ENCODE results near the gene DGCR2. TPM values are rescaled to one million over a fixed set of nuclear protein-coding genes. Genes with fewer than 3 reads are reported as not detected.

DGCR2 gene
- total RNA-seq, 1 experiment from 2014 or later = 41.1 TPM

GRCh38 chr22:19050117-19050516 is 72.1 kb downstream of the DGCR2 start:
- BruUV-seq (replicated peaks) = no TSS peak
- DNase-seq (ENCODE audit: low spot score) = no peak
- no peak for TF ChIP-seq CTCF (conservative IDR thresholded peaks at IDR 0.05; ENCODE audit: low read depth, low read length)
- TF ChIP-seq EZH2 (IDR thresholded peaks at IDR 0.05; ENCODE audit: borderline replicate concordance, low read depth, low read length, poor library complexity, severe bottlenecking) = no peak
- ChIA-PET CTCF (no interaction called here), POLR2A (ENCODE audit: low non-redundant PET) (no interaction called here)
- Histone ChIP-seq H3K4me3 (ENCODE audit: low read depth, low read length, poor library complexity, severe bottlenecking) (no peak overlapping the region), H3K27ac (ENCODE audit: low read depth, low read length, poor library complexity, severe bottlenecking) (no peak overlapping the region), H3K36me3 (ENCODE audit: insufficient read depth, low read length, poor library complexity, severe bottlenecking) (peaks cover 51% of the 10 kb centered on the region), H3K4me1 (ENCODE audit: insufficient read depth, low read length, poor library complexity, severe bottlenecking) (no peaks in the 10 kb centered on the region), H3K9me3 (ENCODE audit: low read depth, low read length, poor library complexity, severe bottlenecking) (no peaks in the 10 kb centered on the region), H3K27me3 (replicated peaks; ENCODE audit: insufficient read depth, low read depth, low read length, poor library complexity) (no peaks in the 10 kb centered on the region)
- intact Hi-C loops (cut with micrococcal nuclease; ENCODE audit: unreplicated experiment) = no loop called here

GRCh38 chr22:19048531-19048930 is 73.7 kb downstream of the DGCR2 start:
- TF ChIP-seq EZH2 (IDR thresholded peaks at IDR 0.05; ENCODE audit: borderline replicate concordance, low read depth, low read length, poor library complexity, severe bottlenecking) (no peak), CTCF (conservative IDR thresholded peaks at IDR 0.05; ENCODE audit: low read depth, low read length) (no peak)
- POLR2A ChIA-PET (ENCODE audit: low non-redundant PET) = no interaction called here
- CTCF ChIA-PET = no interaction called here
- Histone ChIP-seq H3K4me3 (ENCODE audit: low read depth, low read length, poor library complexity, severe bottlenecking) (no peak overlapping the region), H3K27ac (ENCODE audit: low read depth, low read length, poor library complexity, severe bottlenecking) (no peak overlapping the region), H3K36me3 (ENCODE audit: insufficient read depth, low read length, poor library complexity, severe bottlenecking) (peaks cover 56% of the 10 kb centered on the region), H3K27me3 (replicated peaks; ENCODE audit: insufficient read depth, low read depth, low read length, poor library complexity) (no peaks in the 10 kb centered on the region), H3K9me3 (ENCODE audit: low read depth, low read length, poor library complexity, severe bottlenecking) (no peaks in the 10 kb centered on the region), H3K4me1 (ENCODE audit: insufficient read depth, low read length, poor library complexity, severe bottlenecking) (no peaks in the 10 kb centered on the region)
- BruUV-seq (replicated peaks) = no TSS peak
- intact Hi-C loops (cut with micrococcal nuclease; ENCODE audit: unreplicated experiment) = loop anchor here (10.0 kb wide), 1 partner anchor 64 kb away; no protein-coding TSS in a partner anchor
- no peak for DNase-seq (ENCODE audit: low spot score)

GRCh38 chr22:19047993-19048392 is 74.2 kb downstream of the DGCR2 start:
- no peaks in the 10 kb centered on the region for H3K4me1 ChIP-seq (ENCODE audit: insufficient read depth, low read length, poor library complexity, severe bottlenecking)
- ChIA-PET POLR2A (ENCODE audit: low non-redundant PET) (no interaction called here), CTCF (no interaction called here)
- H3K27me3 ChIP-seq (replicated peaks; ENCODE audit: insufficient read depth, low read depth, low read length, poor library complexity) = no peaks in the 10 kb centered on the region
- DNase-seq (ENCODE audit: low spot score) = no peak
- no peaks in the 10 kb centered on the region for H3K9me3 ChIP-seq (ENCODE audit: low read depth, low read length, poor library complexity, severe bottlenecking)
- no TSS peak for BruUV-seq (replicated peaks)
- no peak overlapping the region for H3K27ac ChIP-seq (ENCODE audit: low read depth, low read length, poor library complexity, severe bottlenecking)
- H3K36me3 ChIP-seq (ENCODE audit: insufficient read depth, low read length, poor library complexity, severe bottlenecking) = peaks cover 56% of the 10 kb centered on the region
- no peak overlapping the region for H3K4me3 ChIP-seq (ENCODE audit: low read depth, low read length, poor library complexity, severe bottlenecking)
- intact Hi-C loops (cut with micrococcal nuclease; ENCODE audit: unreplicated experiment) = loop anchor here (10.0 kb wide), 1 partner anchor 63 kb away; no protein-coding TSS in a partner anchor
- no peak for TF ChIP-seq CTCF (conservative IDR thresholded peaks at IDR 0.05; ENCODE audit: low read depth, low read length)
- TF ChIP-seq EZH2 (IDR thresholded peaks at IDR 0.05; ENCODE audit: borderline replicate concordance, low read depth, low read length, poor library complexity, severe bottlenecking) = no peak
